Right forelimb (tissue), 1 donor: ENCODE results near the gene WNK2.
A peak's percentile ranks its signal among the peaks of the same experiment; 100 is the strongest.
"Not testable (repeated sequence)": the region's sequence is repeated elsewhere in the genome, so short reads cannot be mapped to it uniquely, and the experiment has no call there.

Experiments
- DNase-seq: peaks from one replicate; pipeline ENCODE4 v3.0.0-alpha.2; 2018

WNK2 gene

DNA sequence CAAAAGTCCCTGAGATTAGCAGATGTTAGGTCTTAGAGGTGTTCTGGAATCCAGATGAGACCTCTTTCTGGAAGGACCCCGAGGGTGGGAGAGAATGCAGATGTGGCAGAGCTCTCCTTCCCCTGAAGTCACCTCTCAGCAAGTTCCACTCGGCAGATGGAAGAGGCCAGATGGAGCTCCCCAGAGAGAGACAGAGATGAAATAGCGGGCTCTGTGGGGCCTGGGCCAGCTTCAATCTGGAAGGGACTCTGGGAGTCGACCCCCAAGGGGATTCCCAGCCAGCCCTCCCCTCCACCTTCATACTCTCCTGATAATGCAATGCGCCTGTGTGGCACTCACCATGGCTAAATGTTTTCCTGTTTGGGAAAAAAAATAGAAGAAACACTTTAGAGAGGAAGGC, 60.2 kb downstream of the WNK2 start:
- DNase-seq, result no peak

DNA sequence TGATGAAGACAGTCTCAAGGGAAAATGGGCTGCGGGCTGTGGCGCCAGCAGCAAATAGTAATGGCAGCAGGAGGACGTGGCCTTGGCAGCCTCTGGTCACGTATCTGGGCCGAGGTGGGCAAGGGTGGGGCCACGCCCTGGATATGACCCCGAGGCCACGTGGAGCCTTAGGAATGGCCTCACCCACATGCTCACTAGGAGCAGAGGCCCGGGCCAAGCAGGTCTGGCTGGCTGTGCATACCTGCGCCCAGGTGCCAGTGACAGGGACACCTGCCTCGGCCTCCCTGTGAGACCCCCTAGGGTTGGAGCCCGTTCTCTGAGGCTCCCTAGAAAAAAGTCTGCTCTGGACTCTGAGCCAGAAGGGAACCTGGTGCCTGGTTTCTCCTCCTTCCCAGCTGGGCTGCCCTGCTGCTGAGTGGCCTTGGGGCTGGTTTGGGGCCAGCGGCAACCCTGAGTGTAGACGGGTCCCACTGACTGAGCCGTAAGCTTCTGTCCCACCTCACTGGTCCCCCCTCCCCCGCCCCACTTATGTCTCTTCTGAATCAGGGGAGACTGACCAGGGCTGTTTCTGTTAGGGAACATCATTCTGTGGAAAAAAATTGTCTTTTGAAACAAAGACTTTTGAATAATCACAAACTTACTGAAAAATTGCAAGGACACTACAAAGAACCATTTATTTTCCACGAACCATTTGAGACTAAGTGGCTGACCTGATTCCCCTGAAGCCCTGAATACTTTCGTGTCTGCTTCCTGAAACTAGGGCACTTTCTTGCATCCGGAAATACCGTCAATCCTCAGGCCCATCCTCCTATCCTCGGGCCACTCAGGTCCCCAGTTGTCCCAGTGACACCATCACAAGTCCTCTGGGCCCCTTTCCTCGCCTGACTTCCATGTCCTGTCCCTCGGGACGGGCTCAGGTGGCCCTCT, 60.8 kb downstream of the WNK2 start:
- no peak for DNase-seq

DNA sequence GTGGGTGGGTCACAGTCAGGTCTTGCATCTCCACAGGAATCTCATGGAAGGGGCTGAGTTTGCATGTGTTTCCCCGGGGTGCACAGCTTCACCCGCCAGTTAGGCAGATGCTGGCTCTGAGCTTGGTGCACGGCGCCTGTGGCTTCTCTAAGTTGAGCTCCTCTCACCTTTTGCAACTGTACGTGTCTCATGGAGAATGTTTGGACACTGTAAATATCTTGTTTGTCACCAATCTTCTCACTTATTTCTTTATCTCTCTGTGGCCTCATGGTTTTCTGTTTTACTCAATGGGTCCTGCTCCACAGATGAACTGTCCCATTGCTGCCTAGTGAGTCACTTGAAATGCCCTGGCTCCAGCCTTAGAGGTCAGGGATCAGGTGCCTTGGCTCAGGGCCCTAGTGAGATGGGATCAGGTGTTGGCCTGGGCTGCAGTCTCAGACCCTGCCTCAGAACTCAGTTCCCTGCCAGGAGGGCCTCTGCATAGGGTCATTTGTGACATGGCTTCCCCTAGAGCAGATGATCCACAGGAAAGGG, 61.6 kb downstream of the WNK2 start:
- no peak for DNase-seq

DNA sequence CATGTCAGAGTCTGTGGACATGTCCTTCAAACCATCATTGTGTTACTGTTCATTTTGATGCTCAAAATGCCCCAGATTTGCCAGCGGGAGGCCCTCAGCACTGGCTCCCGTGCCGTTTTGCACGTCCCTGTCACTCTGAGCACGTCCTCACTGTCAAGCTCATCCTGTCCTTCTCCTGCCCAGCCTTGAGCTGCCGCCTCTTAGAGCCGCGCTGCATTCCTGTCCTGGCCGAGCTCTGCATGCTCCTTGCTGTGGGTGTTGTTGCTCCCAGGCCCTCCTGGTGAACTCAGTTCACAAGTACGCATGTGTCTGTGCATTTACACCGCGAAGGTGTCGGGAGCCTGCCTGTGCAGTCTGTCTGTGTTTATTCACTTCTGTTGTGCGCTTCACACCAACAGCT, 62.2 kb downstream of the WNK2 start:
- no peak for DNase-seq

DNA sequence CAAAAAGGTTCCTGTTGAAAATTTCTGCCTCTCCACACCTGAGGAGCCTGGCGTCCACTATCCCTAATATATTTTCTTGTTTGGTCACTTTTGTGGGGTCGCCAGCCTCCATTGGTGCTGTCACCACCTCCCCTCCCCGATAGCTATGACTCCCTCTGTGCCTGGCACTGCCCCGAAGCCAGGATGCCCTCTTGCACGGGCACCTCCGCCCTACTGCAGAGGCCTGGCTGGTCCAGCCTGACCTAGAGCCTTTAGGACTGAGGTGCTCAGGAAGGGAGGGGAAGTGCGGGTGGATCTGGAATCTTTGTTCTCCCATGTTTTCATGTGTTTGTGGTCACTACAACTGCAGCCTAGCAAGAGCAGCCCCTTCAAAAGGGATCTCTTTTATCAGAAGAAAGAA, 62.6 kb downstream of the WNK2 start:
- DNase-seq, result no peak

DNA sequence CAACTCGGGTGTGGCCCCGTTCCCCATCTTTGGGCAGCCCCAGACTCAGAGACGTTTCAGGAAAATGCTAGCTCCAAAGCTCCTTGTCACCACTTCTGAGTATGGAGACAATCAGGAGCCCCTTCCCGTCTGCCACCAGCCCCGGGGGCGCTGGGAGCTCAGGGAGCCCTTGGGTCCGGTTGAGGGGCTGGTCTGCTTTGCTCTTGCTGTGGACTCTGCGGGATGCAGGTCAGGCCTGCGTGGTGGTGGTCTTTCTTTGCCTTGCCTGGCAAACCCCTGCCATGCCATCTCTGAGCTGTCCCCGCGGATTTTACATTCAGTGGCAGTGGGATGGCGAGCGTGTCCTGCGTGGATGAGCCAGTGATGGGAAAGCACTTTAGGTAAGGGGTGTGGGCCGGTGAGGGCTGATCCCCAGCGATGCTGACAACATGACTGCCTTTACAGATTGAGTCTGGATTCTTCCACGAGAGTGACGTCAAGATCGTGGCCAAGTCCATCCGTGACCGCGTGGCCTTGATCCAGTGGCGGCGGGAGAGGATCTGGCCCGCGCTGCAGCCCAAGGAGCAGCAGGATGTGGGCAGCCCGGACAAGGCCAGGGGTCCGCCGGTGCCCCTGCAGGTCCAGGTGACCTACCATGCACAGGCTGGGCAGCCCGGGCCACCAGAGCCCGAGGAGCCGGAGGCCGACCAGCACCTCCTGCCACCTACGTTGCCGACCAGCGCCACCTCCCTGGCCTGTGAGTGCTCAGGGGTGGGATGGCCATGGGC, 63.3 kb downstream of the WNK2 start:
- DNase-seq, result no peak

DNA sequence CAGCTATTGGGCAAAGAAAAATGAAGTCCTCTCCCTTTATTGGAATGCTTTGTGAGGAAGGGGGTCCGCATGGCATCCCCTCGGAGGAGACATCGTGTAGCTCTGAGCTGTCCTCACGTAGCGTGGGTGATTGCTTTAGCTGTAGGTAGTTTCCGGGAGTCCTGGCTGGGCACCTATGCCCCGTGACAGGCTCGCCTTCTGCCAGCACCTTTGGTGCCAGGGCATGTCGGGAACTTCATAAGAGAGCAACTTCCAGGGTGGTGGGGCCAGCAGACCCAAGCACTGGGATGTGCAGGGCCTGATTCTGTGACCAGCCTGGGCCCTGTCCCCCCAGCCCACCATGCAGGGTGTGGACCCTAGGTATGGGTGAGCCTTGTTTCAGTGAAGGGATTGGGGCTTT, 64.0 kb downstream of the WNK2 start:
- DNase-seq, result no peak

DNA sequence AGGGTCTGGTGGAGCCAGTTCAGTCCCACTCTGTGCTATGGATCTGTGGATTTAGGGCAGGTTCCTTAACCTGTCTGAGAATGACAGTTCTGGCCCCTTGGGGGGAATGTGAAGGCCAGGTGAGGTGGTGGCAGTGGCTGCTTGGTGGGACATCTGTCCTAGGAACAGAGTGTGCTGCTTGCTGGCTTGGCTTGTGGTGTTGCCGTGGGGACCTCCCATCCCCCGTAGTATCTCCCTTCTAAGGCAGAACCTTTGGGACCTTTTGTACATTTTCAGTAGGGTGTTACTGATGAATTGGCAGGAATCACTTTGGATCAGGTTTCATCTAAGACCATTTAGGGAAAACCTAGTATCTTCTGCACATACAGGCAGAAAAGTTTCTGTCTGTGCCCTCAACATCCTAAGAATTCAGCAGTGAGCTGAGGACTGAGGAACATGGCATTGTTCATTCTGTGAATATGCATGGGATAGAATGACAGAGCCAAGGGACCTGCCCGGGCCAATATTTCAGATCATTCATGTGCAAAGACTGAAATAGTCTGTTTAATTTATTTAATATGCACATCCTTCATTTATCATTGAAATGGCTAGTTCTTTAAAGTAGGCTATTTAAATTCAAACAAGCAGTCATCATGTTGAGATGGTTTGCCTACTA, 64.6 kb downstream of the WNK2 start:
- no peak for DNase-seq

DNA sequence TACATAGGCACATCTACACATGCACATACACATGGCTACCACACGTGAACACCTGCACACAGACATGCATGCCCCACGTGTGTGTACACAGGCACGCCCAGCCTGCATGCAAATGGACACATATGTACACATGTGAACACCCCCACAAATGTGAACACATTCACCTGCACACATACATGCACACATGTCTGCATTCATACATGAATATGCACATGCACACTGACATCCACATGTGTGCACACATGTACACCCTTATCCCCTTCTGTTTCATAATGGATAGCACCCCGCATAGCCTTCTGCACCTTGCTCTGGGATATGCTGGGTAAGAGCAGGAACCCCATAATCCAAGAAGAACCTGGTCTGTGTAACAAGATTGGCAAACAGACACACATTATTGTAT, 66.2 kb downstream of the WNK2 start:
- no peak for DNase-seq

DNA sequence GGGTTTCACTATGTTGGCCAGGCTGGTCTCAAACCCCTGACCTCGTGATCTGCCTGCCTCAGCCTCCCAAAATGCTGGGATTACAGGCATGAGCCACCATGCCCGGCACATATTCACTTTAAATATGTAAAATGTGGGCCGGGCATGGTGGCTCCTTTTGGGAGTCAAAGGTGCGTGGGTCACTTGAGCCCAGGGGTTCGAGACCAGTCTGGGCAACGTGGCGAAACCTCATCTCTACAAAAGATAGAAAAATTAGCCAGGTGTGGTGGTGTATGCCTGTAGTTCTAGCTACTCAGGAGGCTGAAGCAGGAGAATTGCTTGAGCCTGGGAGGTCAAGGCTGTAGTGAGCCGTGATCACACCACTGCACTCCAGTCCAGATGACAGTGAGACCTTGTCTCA, 67.4 kb downstream of the WNK2 start:
- DNase-seq, result not testable (repeated sequence)

DNA sequence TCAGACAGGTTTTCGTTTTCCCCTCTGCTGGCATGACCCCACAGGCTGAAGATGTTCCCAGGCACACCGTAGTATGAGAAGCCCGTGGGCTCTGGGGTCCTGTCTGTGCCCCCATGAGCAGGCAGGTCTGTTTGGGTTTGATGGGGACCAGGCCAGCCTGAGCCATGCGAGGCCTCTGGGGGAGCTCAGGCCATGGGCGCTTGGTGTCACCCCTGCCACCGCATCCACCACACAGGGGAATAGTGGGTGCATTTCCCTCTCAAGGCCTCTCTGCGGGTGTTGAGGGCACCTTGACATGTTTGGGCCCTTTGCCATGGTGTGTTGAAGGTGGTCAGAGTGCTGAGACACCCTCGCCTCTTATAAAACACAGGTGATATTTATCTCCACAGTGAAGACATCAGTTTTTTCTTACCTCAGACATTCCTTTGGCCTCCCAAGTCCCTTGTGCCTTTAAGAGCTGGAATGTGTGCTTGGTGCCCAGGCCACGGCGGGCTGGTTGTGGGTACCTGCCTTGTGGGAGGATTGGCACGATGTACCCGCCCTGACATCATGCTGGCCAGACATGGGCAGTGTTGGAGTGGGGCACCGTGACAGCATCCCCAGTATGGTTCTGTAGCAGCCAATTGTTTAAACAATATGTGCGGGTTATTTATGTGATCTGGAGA, 68.3 kb downstream of the WNK2 start:
- DNase-seq, result peak; percentile 32

DNA sequence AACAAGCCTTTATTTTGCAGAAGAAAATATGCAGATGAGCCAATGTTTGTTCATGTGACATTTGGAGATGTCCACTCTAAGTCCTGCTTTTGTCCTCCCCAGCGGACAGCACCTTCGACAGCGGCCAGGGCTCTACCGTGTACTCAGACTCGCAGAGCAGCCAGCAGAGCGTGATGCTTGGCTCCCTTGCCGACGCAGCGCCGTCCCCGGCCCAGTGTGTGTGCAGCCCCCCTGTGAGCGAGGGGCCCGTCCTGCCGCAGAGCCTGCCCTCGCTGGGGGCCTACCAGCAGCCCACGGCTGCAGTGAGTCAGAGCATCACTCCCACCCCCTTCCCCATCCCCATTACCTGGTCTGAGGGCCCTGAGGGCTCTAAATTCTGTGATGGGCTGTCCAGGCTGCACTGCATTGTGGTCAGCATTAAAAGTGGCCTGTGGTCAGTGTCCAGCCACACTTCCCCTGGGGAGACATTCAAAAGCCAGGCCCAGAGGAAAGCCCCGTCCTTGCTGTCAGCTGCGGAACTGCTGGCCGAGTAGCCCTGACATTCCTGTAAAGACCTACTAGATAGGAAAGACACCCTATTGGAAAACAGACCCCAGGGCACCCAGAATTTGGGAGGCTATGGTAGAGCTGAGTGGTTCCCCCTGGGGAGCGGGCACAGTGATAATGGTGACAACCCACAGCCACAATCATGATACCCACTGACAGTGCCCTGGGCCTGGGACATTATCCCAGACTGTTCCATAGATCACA, 69.0 kb downstream of the WNK2 start:
- DNase-seq, result peak; percentile 37

DNA sequence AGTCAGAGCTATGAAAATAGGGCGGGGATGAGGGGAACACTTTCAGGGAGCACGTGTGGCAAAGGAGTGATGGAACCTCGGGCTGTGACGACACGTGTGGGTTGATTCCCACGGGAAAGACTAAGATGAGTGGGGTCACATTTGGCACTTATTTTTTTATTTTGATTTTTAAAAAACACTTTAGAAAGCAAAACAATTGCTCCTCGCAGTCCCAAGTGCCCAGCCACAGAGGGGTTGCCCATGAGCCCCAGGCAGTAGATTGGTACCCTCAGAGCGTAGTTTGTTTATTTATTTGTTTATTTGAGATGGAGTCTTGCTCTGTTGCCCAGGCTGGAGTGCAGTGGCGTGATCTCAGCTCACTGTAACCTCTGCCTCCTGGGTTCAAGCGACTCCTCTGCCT, 69.7 kb downstream of the WNK2 start:
- no peak for DNase-seq

DNA sequence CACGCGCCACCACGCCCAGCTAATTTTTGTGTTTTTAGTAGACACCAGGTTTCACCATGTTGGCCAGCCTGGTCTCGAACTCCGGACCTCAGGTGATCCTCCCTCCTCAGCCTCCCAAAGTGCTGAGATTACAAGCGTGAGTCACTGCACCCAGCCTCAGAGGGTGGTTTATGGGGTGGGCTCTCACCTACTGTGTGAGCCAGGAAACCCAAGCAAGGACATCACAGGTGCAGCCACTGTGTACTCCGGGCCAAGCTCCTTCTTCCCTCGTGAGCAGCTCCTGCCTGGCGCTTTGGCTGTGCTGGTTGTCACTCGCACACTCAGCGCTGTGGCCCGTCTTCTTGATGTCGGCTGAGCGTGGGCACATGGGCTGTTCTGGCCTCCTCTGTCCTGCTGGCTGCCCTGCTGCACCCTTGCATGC, 70.1 kb downstream of the WNK2 start:
- DNase-seq, result no peak

DNA sequence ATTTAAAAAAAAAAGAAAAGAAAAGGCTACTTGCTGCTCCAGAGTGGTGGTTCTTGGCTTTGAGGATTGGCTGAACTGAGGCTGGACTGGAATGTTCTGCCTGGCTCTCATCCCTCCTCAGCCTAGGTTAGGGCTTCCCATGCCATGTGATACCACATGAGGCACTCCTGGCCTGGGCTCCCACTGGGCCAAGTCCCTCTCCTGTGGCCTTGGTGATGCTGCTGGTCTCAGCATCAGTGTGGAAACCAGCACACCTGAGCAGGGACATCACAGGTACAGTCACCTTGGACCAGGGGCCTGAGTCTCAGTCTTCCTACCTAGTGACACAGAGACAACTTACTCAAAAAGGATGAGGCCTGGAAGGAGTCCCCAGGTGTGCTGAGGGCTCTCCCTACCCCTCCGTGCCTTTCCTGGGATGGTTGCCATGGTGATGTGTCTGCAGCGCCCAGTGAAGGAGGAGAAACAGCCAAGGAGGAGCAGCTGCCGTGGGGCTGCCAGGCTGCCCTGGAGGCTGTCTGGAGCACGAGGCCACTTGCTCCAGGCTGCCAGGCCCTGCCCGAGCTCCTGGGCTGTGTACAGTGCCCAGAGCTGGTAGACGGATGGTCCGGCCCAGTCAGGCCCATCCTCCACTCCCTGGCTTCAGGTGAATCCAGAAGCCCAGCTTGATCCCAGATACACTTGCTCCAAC, 71.0 kb downstream of the WNK2 start:
- peak; percentile 19 for DNase-seq

DNA sequence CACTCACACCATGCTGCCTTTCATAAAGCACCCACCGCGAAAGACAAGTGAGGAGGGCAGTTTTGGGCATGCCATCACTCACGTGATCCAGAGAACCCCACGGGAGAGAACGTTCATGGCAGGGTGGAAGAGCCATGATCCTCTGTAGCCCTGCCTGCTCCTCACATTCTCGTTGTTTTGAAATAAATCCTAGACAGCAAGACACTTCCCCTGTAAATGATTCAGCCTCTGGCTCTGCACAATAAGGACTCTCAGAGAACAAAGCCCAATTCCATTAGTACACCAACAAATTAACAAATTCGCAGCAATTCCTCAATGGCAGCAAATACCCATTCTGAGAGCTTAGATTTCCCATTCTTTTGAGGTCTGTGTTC, 71.5 kb downstream of the WNK2 start:
- DNase-seq, result peak; percentile 17

DNA sequence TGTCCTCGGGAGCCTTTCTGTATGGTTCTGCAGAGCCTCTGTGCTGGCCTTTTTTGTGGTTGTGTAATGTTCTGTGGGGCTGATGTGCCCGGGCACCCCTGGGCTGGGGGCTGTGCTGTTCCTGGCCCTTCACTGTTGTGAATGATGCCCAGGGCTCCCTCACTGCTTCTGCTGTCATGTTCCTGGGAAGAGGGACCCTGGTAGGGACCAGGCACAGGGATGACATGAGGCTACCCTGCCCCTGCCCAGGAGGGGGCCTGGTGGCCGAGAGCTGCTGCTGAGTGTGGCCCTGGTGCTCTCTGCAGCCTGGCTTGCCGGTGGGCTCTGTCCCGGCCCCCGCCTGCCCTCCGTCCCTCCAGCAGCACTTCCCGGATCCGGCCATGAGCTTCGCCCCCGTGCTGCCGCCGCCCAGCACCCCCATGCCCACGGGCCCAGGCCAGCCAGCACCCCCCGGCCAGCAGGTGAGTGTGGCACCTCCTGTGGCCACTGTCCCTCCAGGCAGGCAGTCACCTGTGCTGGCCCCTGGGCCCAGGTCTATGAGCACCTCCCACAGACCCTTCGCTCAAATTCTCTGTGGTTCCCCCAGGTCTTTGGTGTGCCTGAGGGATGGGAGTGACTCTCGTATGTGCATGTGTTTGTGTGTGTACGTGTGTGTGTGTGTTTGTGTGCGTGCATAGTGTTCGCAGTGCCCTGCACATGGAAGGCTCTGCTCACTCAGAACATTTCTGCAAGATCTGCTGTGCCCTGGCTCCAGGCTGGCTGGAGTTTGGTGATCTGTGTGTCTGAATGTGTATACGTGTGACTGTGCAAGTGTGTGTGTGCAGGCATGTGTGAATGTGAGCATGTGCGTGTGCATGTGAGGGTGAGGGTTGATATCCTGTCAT, 72.3 kb downstream of the WNK2 start:
- no peak for DNase-seq

DNA sequence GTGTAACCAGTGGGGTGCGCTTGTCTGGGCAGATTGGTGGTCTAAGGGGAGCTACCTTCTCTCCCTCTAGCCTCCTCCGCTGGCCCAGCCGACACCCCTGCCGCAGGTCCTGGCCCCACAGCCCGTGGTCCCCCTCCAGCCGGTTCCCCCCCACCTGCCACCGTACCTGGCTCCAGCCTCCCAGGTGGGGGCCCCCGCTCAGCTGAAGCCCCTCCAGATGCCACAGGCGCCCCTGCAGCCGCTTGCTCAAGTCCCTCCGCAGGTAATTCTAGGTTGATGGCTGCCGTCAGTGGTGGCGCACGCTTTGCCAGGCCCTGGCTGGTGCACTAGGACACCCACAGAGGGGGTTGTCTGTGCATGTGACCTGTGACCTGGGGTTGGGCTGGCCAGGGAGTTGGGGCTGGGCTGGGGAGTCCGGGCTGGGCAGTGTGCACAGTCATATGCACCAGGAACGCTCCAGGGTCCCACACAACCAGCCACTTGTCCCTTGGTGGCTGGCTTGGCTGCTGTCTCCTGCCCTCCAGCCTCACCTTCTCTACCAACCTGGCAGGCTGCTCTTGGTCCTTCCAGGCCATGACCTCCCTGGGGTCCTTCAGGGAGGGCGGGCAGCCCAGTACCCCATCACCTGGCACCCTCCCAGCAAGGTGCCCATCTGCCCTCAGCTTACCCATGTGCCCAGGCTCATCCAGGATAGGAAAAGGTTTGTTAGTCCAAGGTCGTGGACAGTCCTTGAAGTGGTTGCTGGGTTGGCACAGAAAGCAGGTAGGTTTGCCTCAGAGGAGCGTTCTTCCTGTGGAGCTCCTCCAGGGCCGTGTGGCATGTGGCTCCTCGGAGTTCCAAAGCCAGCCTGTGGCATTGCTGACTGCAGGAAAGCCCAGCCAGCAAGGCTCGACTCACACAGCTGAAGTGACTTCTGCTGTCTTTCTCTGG, 73.2 kb downstream of the WNK2 start:
- no peak for DNase-seq

DNA sequence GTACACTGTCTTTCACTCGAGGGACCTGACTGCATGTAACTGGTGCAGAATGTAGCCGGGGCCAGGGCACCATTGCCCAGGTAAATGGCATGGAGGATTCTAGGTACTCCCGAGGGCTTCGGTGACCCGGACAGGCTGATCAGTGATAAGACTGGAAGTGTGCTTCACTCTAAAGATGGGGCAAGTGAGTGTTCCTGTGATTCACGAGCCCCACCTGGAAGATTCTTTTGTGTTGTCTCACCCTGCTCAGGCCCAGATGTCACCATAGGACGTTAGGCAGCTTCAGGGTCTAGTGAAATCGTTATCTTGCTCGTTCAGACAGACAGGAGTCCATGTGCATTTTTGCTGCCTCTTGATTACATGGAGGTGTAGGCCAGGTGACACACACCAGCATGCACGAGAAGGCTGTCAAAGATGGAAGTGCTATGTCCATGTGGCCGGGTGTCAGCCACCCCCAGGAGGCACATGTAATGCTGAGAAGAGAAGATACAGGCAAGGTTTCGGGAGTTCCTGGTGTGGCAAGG, 73.9 kb downstream of the WNK2 start:
- no peak for DNase-seq
